ENCODE data around the gene CHI3L2. TPM values are rescaled to one million over a fixed set of nuclear protein-coding genes. Genes with fewer than 3 reads are reported as not detected.

CHI3L2 gene
- total and polyA plus RNA-seq, 10 of the 15 experiments (the other 5 are each of a cell fraction or from before 2014, with no cell fraction given): 37.1 to 508 (median 98.3) TPM

DNA sequence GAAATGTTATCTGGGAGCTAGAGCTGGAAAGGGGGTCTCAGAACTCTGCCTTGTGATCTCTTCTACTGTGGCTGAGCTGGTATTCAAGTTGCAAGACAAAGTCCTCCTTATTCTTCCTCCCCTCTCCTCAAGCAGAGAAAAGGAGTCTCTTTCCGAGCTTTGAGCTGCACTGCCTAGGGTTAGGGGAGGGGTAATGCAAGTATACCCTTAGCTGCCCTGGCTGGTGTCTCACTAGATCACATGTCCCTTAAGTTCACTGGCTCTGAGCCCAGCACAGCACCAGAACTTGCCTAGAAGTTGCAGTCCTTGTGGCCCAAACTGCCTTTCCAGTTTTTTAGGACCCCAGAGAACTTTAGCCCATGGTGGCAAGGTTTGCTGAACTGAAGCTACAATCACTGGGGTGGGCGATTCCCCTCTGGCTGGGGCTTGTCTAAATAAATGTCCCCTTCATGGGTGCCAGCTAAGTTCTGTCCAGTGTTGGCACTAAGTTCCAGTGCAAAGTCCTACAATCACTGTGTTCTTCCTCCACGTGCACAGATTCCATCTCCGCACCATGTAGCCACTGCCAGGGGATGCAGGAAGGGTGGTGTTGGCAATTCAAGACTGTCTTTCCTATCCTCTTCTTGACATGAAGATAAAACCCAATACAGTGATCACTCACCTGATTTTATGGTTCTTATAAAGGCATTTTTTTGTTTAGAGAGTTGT lies 40.4 kb downstream of the CHI3L2 start:
- ChIA-PET CTCF (no interaction called here), POLR2A (no interaction called here), RAD21 (ENCODE audit: unreplicated experiment) (no interaction called here), SMC1A (ENCODE audit: uncharacterized antibody, unreplicated experiment) (interaction anchor here (1.2 kb wide), 1 partner anchor 9 kb away, joined by 4 read pairs; no protein-coding TSS in a partner anchor)
- H3K27ac ChIP-seq (ENCODE audit: control insufficient read depth, insufficient read depth): no peak overlapping the region
- H3K4me1 ChIP-seq (ENCODE audit: control insufficient read depth, insufficient read depth, low read length): no peaks in the 10 kb centered on the region
- H3K27me3 ChIP-seq (replicated peaks in 1 of 2; ENCODE audit: control insufficient read depth in 2 of 2, insufficient read depth in 2 of 2, low read length in 1 of 2): peaks cover 3% of the 10 kb centered on the region in 2 experiments; a peak in 3 of 4 replicates
- H3K9me3 ChIP-seq (replicated peaks; ENCODE audit: control insufficient read depth, insufficient read depth, low read length): peaks cover 1% of the 10 kb centered on the region; the same call in 2 of the 3 replicates
- WGBS (ENCODE audit: insufficient coverage, insufficient replicate concordance, low lambda C conversion rate, missing lambda C conversion rate): 73% methylated on average over 4 of the region's 4 CpGs
- H3K4me2 ChIP-seq (ENCODE audit: control insufficient read depth, insufficient read depth): no peak overlapping the region
- intact Hi-C loops (cut with micrococcal nuclease; ENCODE audit: unreplicated experiment) (no loop called here), in situ Hi-C loops (cut with MboI) (no loop called here)
- no peak for DNase-seq (ENCODE audit: low read depth, low spot score)
- no peaks in the 10 kb centered on the region for H3K79me2 ChIP-seq (ENCODE audit: control insufficient read depth, insufficient read depth, low read length)
- H2AFZ ChIP-seq (ENCODE audit: control insufficient read depth, low read depth, low read length): no peak overlapping the region
- no TSS peak for BruUV-seq (replicated peaks)
- TF ChIP-seq EGR1 (IDR thresholded peaks at IDR 0.05; ENCODE audit: borderline replicate concordance in 1 of 2, low read depth in 2 of 2, low read length in 2 of 2): no peak
- no peak for TF ChIP-seq CREB1 (IDR thresholded peaks at IDR 0.05; ENCODE audit: low read depth)
- no peak overlapping the region for H3K4me3 ChIP-seq
- ATAC-seq: no peak
- no peaks in the 10 kb centered on the region for H4K20me1 ChIP-seq (ENCODE audit: control insufficient read depth, insufficient read depth)
- no peak overlapping the region for H3K9ac ChIP-seq (ENCODE audit: control insufficient read depth, insufficient read depth, low read length)
- FAIRE-seq: no peak
- H3K36me3 ChIP-seq (ENCODE audit: control insufficient read depth in 2 of 2, insufficient read depth in 2 of 2, low read length in 1 of 2): no peaks in the 10 kb centered on the region

DNA sequence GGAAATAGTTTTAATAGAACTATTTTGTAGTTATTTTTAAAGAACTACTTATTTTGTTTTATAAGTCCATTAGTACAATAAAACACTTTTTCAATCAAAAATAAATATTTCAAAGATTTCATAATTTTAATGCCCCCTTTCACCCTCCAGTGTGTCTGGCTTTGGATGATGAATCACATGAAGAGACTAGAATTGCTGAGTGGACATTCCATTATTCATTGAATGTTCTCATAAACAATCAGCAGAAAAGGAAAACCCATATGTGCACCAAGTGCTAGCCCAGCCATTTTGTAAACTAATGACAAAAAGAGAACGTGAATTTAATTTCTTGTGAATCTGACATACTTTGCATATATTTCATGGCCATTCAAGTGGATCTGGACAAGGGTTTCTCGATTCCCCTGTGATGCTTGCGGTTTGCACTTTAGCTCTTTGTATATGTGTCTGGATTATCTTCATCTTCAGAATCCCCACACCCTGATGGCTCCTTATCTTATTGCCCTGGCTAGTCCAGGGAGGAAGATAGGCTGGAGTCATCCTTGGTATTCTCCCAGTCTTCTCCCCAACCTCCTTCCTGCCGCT lies 42.4 kb downstream of the CHI3L2 start:
- in situ Hi-C loops (cut with MboI): no loop called here
- Histone ChIP-seq H3K4me2 (ENCODE audit: control insufficient read depth, insufficient read depth) (no peak overlapping the region), H3K9me3 (replicated peaks; ENCODE audit: control insufficient read depth, insufficient read depth, low read length) (peaks cover 1% of the 10 kb centered on the region; the same call in 2 of the 3 replicates), H3K4me1 (ENCODE audit: control insufficient read depth, insufficient read depth, low read length) (peaks cover under 1% of the 10 kb centered on the region; the same call in 1 of the 2 replicates), H3K9ac (ENCODE audit: control insufficient read depth, insufficient read depth, low read length) (no peak overlapping the region), H3K4me3 (no peak overlapping the region), H3K27ac (ENCODE audit: control insufficient read depth, insufficient read depth) (no peak overlapping the region), H4K20me1 (ENCODE audit: control insufficient read depth, insufficient read depth) (no peaks in the 10 kb centered on the region), H3K27me3 (replicated peaks in 1 of 2; ENCODE audit: control insufficient read depth in 2 of 2, insufficient read depth in 2 of 2, low read length in 1 of 2) (peaks cover 3% of the 10 kb centered on the region in 2 experiments; a peak in 3 of 4 replicates), H2AFZ (ENCODE audit: control insufficient read depth, low read depth, low read length) (no peak overlapping the region), H3K36me3 (ENCODE audit: control insufficient read depth in 2 of 2, insufficient read depth in 2 of 2, low read length in 1 of 2) (no peaks in the 10 kb centered on the region), H3K79me2 (ENCODE audit: control insufficient read depth, insufficient read depth, low read length) (no peaks in the 10 kb centered on the region)
- intact Hi-C loops (cut with micrococcal nuclease; ENCODE audit: unreplicated experiment): no loop called here
- 14% methylated on average over 4 of the region's 4 CpGs for WGBS (ENCODE audit: insufficient coverage, insufficient replicate concordance, low lambda C conversion rate, missing lambda C conversion rate)
- ChIA-PET SMC1A (ENCODE audit: uncharacterized antibody, unreplicated experiment) (no interaction called here), RAD21 (ENCODE audit: unreplicated experiment) (no interaction called here), CTCF (interaction anchor here (0.7 kb wide), 1 partner anchor 229 kb away, joined by 3 read pairs; no protein-coding TSS in a partner anchor), POLR2A (no interaction called here)
- no peak for DNase-seq (ENCODE audit: low read depth, low spot score)
- FAIRE-seq: no peak
- ATAC-seq: no peak
- TF ChIP-seq RUNX3 (IDR thresholded peaks at IDR 0.05; ENCODE audit: low read length): 0 out of 2 replicates have a peak, but pooled peaks have one; percentile 7
- TF ChIP-seq, protein P1, sequence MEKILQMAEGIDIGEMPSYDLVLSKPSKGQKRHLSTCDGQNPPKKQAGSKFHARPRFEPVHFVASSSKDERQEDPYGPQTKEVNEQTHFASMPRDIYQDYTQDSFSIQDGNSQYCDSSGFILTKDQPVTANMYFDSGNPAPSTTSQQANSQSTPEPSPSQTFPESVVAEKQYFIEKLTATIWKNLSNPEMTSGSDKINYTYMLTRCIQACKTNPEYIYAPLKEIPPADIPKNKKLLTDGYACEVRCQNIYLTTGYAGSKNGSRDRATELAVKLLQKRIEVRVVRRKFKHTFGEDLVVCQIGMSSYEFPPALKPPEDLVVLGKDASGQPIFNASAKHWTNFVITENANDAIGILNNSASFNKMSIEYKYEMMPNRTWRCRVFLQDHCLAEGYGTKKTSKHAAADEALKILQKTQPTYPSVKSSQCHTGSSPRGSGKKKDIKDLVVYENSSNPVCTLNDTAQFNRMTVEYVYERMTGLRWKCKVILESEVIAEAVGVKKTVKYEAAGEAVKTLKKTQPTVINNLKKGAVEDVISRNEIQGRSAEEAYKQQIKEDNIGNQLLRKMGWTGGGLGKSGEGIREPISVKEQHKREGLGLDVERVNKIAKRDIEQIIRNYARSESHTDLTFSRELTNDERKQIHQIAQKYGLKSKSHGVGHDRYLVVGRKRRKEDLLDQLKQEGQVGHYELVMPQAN (conservative IDR thresholded peaks at IDR 0.05): no peak
- BruUV-seq (replicated peaks): no TSS peak

Data from GM12878 (cell line).